Breast epithelium (tissue), 4 donors: Measurements from ENCODE around the gene MYO3B. TPM values are rescaled to one million over a fixed set of nuclear protein-coding genes. Genes with fewer than 3 reads are reported as not detected.

Source experiments
- DNase-seq, 2 donors: peaks; one replicate each; pipeline ENCODE4 v3.0.0-alpha.2; 2019; ENCODE audit warnings: low spot score in 2 of 2
- H3K27ac ChIP-seq, 2 donors: fragments of 200-600 bp; sonication (generic) in 1 of 2; one replicate each; pipeline ENCODE4 v1.5.1; 2016 to 2019; ENCODE audit warnings: mild to moderate bottlenecking in 1 of 2
- H3K27me3 ChIP-seq, 2 donors: fragments of 200-600 bp; sonication (generic) in 1 of 2; one replicate each; pipeline versions ENCODE4 v1.5.1 to v1.6.0; 2017 to 2019; ENCODE audit warnings: control low read depth in 1 of 2, mild to moderate bottlenecking in 1 of 2
- H3K36me3 ChIP-seq: fragments of 200-600 bp; one replicate; pipeline ENCODE4 v1.5.1; 2019
- H3K4me1 ChIP-seq, 2 donors: fragments of 200-600 bp; sonication (generic); one replicate each; pipeline ENCODE4 v1.5.1; 2016 to 2019; ENCODE audit warnings: control low read depth in 1 of 2
- H3K4me3 ChIP-seq, 3 donors: fragments of 200-600 bp; sonication (generic); 1 replicate in 2 of 3; 2 replicates in 1 of 3; pipeline ENCODE4 v1.5.1; 2016 to 2019; ENCODE audit warnings: mild to moderate bottlenecking in 3 of 3, moderate library complexity in 2 of 3
- H3K9me3 ChIP-seq, 2 donors: fragments of 200-600 bp; sonication (generic) in 1 of 2; one replicate each; pipeline ENCODE4 v1.5.1; 2016 to 2019; ENCODE audit warnings: control low read depth in 1 of 2
- POLR2A ChIP-seq: fragments of 450-650 bp; IDR thresholded peaks from one replicate; pipeline ENCODE4 v1.6.1; 2016; ENCODE audit warnings: antibody characterized with exemption, mild to moderate bottlenecking, moderate library complexity
- POLR2AphosphoS5 ChIP-seq, 3 donors: sonication (generic); formaldehyde crosslinking; IDR thresholded peaks; one replicate each; pipeline ENCODE4 v1.6.1; 2017; ENCODE audit warnings: antibody characterized with exemption in 3 of 3
- intact Hi-C: fragments of 100-400 bp; cut with DNase I; formaldehyde crosslinking; loops from one replicate; pipeline ENCODE4 v1.15.1; 2023; ENCODE audit warnings: low total_unique reads
- total RNA-seq, 3 donors: library from RNA; depleted of rRNA; stranded (reverse); fragments of >200 nt; gene quantifications; one replicate each; pipeline ENCODE4 v1.1.0, GENCODE V29; 2016
- TF ChIP-seq, protein P1 (sequence below), 3 donors: fragments of 450-650 bp; IDR thresholded peaks; one replicate each; pipeline ENCODE4 v1.5.1; 2016 to 2017; ENCODE audit warnings: antibody characterized with exemption in 3 of 3, mild to moderate bottlenecking in 3 of 3, moderate library complexity in 3 of 3

The MYO3B gene
- total RNA-seq, 3 donors from 2014 or later = 0.15 to 0.98 (median 0.16) TPM

GRCh38 chr2:170165129-170165528, 12.8 kb upstream of the MYO3B start:
- Histone ChIP-seq H3K27ac (no peak overlapping the region), H3K27me3 (no peaks in the 10 kb centered on the region), H3K9me3 (no peaks in the 10 kb centered on the region), H3K4me3 (no peak overlapping the region), H3K4me1 (no peaks in the 10 kb centered on the region), H3K36me3 (no peaks in the 10 kb centered on the region)
- intact Hi-C loops = no loop called here
- no peak for TF ChIP-seq POLR2AphosphoS5 (IDR thresholded peaks at IDR 0.05)
- no peak for DNase-seq

DNA sequence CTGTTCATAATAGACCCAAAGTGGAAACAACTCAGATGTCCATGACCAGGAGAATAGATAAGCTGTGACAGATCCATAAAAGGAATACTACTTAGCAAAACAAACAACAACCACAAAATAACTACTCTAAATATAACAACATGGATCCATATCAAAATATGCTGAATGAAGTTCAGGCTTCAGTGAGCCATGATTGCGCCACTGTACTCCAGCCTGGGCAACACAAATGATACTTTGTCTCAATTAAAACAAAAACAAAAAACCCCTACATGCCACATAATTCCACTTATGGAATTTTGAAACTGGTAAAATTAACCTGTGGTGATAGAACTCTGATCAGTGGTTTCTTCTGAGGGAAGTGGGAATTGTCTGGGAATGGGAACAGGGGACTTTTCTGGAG, 11.2 kb upstream of the MYO3B start:
- intact Hi-C loops = no loop called here
- Histone ChIP-seq H3K27me3 (no peaks in the 10 kb centered on the region), H3K9me3 (no peaks in the 10 kb centered on the region), H3K36me3 (no peaks in the 10 kb centered on the region), H3K4me1 (no peaks in the 10 kb centered on the region), H3K4me3 (no peak overlapping the region), H3K27ac (no peak overlapping the region)
- TF ChIP-seq POLR2A = no peak
- no peak for TF ChIP-seq POLR2AphosphoS5 (IDR thresholded peaks at IDR 0.05)
- TF ChIP-seq, protein P1, sequence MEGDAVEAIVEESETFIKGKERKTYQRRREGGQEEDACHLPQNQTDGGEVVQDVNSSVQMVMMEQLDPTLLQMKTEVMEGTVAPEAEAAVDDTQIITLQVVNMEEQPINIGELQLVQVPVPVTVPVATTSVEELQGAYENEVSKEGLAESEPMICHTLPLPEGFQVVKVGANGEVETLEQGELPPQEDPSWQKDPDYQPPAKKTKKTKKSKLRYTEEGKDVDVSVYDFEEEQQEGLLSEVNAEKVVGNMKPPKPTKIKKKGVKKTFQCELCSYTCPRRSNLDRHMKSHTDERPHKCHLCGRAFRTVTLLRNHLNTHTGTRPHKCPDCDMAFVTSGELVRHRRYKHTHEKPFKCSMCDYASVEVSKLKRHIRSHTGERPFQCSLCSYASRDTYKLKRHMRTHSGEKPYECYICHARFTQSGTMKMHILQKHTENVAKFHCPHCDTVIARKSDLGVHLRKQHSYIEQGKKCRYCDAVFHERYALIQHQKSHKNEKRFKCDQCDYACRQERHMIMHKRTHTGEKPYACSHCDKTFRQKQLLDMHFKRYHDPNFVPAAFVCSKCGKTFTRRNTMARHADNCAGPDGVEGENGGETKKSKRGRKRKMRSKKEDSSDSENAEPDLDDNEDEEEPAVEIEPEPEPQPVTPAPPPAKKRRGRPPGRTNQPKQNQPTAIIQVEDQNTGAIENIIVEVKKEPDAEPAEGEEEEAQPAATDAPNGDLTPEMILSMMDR (IDR thresholded peaks at IDR 0.05) = no peak
- no peak for DNase-seq

- no peaks in the 10 kb centered on the region for H3K4me1 ChIP-seq
- no peak overlapping the region for H3K4me3 ChIP-seq
- no peak for DNase-seq
- intact Hi-C loops = no loop called here
- no peak overlapping the region for H3K27ac ChIP-seq
- no peaks in the 10 kb centered on the region for H3K36me3 ChIP-seq
- TF ChIP-seq POLR2A (no peak), POLR2AphosphoS5 (IDR thresholded peaks at IDR 0.05) (no peak)
- TF ChIP-seq, protein P1 (IDR thresholded peaks at IDR 0.05) = no peak
- H3K9me3 ChIP-seq = no peaks in the 10 kb centered on the region
- H3K27me3 ChIP-seq = no peaks in the 10 kb centered on the region
These were observed 7.5 kb upstream of the MYO3B start for GRCh38 chr2:170170281-170171040.

DNA sequence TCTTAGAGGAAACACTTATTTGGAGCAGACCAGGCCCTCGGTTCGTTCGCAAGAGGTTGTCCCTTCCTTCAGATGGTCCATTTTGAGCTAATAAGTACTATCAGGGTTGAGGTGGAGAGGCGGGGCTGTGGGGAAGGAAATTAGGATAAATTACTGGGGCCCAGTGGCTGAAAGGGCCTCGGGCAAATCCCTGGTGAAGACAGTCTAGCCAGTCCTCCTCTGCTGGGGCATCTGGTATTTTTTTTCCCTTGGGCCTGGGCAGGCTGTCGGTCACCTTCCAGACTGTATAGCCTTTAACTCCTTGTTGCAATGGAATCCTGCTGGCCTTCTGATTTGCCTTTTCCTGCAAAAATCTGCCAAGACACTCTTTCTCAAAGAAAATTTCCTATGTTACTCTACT, 1.7 kb upstream of the MYO3B start:
- H3K4me1 ChIP-seq = no peaks in the 10 kb centered on the region
- H3K27ac ChIP-seq = no peak overlapping the region
- no peaks in the 10 kb centered on the region for H3K36me3 ChIP-seq
- H3K4me3 ChIP-seq = no peak overlapping the region
- H3K9me3 ChIP-seq = no peaks in the 10 kb centered on the region
- intact Hi-C loops = no loop called here
- no peak for DNase-seq
- TF ChIP-seq, protein P1 (IDR thresholded peaks at IDR 0.05) = no peak
- no peak for TF ChIP-seq POLR2A
- TF ChIP-seq POLR2AphosphoS5 (IDR thresholded peaks at IDR 0.05) = no peak
- no peaks in the 10 kb centered on the region for H3K27me3 ChIP-seq

DNA sequence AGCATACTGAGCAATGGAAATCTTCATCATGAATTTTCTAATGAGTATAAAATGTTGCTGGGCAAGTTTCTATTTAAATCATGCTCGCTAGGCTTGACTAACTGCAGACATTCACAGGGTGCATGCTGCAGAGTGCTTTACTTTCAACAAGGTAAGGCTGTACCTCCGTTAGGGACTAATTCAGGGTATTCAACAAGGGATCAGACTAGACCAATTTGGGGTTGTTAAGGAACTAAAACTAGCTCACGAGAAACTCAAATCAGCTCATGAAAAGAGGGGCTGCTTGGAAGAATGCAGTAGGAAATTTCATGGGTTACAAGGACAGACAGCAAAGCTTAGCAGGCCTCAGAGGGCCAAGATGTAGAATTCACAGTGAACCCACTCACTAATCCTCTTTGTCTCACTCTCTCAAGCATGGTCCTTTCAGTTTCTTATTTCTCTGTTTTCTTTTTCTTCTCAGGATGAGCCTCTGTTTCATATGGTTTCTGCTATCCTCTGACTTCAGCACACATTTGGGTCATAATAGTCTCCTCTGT, 2.2 kb downstream of the MYO3B start:
- Histone ChIP-seq H3K27me3 (no peaks in the 10 kb centered on the region), H3K36me3 (no peaks in the 10 kb centered on the region), H3K9me3 (peaks cover 0 to 2% of the 10 kb centered on the region in 2 donors), H3K27ac (no peak overlapping the region), H3K4me1 (no peaks in the 10 kb centered on the region), H3K4me3 (no peak overlapping the region)
- intact Hi-C loops = no loop called here
- no peak for DNase-seq
- no peak for TF ChIP-seq POLR2AphosphoS5 (IDR thresholded peaks at IDR 0.05)
- TF ChIP-seq POLR2A = no peak
- TF ChIP-seq, protein P1 (IDR thresholded peaks at IDR 0.05) = no peak
